ENCODE results near the gene TEDC2.

DNA sequence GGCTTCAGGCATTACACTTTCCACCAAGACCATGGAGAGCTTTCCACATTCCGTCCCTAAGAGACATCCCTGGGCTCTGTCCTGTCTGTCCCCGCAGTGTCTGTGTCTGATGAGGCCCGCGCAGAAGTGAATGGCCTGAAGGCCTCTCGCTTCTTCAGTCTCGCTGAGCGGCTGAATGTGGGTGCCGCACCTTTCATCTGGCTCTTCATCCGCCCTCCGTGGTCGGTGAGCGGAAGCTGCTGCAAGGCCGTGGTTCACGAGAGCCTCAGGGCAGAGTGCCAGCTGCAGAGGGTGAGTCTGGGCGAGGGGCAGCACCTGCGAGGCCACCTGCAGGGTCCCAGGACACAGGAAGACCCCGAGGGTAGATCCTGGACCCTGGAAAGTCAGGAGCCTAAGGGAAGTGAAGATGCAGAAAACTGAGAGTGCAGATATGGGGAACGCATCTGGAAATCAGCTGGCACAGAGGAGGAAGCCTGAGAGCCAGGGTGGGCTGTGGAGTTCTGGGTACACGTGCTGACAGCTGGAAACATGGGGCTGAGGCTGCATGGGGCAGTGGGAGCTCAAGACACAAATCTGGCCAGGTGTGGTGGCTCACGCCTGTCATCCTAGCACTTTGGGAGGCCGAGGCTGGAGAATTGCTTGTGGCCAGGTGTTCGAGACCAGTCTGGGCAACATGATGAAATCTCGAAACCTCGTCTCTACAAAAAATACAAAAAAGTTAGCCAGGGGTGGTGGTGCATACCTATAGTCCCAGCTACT lies 22.7 kb upstream of the TEDC2 start:
- TF ChIP-seq POLR2A (IDR thresholded peaks at IDR 0.05) (no peak), CTCF (IDR thresholded peaks at IDR 0.05) (no peak)
